LoVo (cell line): Measurements from ENCODE around the gene TRNP1.

Experiments used
- DNase-seq: peaks from one replicate; pipeline ENCODE4 v3.0.0-alpha.2; 2016; ENCODE audit warnings: low spot score

TRNP1 gene

DNA sequence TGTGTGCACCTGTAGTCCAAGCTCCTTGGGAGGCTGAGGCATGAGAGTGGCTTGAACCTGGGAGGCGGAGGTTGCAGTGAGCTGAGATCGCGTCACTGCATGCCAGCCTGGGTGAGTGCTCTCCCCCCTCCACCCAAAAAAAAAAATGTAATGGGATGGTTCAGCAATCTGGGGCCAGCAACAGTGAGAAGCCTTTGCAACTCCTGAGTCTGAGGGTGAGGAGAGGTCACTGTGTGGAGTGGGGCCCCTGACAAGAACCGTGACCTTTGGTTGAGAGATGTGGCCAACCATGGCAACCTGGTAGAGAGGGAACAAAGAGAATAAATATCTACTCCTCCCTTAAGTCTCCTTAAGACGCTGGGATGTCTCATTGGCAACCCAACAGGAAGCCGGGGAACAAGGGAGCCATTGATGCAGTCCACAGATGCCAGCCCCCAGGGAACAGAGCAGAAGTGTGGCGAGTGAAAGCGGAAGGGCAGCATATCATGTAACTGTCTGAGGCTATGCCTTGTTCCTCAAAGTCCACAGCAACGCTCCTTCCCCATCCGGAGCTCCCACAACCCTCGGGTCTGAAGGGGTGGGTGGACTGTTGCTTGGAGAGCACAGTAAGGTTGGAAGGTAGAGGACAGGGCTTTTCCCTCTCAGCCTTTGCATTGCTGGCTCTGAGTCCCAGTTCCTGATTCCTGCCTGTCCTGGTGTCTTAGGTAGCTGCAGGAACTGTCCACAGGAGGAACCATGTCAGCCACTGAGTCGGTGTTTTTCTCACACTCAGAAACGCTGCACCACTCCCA, 8.3 kb downstream of the TRNP1 start:
- no peak for DNase-seq

DNA sequence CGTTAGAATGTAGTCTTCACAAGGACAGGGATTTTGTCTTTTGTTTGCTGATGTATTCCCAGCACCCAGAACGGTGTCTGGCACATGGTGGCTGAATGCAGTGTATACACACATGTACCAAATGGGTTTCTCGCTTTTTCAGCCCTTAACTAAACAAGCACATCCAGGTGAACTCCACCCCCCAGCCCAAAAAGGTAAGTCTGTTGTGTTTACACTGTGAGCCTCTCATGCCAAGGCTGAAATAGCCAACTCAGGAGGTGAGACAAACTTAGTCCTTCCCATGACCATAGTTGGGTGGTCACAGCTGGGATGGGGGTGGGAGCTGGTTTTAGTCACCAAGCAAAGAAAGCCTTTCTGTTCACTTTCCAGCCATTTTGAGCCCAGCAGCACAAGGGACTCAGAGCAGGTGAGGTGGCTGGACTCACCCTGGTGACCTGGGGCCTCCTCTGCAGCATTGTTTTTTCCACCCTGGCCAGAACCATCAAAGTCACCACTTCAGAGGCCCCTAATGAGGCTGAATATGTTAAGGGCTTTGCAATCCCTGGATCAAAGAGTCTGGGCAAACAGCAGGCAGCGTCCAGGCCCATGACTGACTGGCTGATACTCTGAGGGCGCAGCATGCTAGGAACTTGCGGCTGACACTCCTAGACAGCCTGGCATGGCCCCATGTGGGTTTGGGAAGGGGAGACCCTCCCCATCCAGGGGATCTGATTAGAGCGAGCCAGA, 10.4 kb downstream of the TRNP1 start:
- no peak for DNase-seq

DNA sequence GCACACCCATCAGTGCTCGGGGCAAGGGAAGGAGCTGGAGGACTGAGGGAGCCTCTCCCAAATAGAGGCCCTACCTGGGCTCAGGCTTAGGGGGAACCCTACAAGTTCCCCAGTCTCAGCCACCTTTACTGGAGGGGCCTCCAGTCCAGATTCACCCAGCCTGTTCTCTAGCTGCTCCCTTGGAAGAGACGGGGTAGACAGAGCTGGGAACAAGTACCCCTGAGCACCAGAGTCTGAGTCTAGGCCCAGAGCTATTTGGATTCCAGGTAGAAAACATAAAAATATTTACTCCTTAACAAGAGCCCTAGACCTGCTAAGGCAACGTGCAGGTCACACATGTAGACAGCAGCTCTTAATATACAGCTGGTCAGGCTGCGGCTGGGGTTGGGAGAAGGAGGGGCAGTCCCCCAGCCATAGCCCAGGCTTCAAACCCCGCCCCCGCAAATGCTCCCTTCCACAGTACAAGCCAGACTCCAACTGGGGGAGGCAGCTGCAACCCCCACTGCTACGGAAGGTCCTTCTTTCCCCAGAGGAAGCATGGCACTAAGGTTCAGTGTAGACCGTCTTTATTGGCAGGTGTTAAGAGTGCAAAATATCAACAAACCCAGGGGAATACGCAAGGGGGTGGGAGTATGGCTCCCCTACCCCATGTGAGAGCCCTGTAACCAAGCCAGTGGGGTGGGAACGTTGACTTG, 11.1 kb downstream of the TRNP1 start:
- DNase-seq = no peak

DNA sequence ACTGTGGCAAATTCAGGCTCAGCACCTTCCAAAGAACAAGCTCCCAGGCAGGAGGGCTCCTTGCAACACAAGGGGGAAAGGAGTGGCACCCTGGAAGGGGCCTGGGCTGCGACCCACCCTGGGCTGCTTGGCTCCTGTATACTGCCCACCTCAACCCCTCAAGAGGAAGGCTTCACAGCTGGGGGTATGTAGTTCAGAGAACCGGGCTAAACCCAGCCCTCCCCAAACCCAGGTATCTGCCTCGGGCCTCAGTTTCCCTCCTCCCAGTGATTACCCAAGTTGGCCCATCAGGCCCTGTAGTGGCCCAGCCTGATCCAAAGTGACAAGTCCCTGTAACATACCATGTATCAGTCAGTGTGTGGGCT, 11.7 kb downstream of the TRNP1 start:
- DNase-seq = no peak

DNA sequence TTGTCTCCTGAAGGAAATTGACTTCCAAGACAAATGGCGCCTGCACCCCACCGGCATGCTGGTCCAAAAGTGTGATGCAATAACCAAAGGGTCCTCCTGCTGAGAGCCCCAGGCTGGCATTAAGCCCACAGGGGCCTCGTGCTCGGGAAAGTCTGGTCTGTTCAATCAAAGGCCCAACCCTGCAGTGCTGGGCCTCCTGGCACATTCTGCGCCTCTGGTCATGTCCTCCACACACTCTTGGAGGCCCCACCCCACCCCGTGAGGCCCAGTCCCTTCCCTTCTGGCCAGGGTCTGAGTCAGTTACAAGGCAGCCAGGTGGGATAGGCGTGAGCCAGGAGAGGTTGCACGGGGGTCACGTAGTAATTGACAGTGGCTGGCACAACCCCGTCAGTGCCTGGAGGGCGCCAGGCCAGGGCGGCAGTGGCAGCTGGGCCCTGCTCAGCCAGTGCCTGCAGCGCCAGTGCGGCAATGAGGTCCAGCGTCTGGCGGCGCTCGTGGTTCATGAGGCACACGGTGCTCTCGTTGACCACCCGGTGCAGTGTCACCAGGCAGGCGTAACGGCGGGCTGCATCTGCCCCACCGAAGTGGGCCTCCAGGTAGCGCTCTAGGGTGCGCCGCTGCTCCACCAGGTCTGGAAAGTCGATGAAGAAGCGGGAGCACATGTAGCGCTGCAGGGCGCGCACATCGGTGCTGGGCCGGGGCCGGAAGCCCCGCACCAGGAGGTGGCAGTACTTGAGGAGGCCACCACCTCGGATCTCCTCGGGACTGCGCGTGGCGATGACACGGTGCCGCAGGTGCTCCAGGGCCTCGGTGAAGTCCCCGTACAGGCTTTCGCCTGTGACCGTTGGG, 12.4 kb downstream of the TRNP1 start:
- DNase-seq = no peak

- DNase-seq = no peak
These were observed 13.2 kb downstream of the TRNP1 start for GRCh38 chr1:27006683-27007082.

GRCh38 chr1:27007909-27008582, 14.6 kb downstream of the TRNP1 start:
- DNase-seq = peak; percentile 37

DNA sequence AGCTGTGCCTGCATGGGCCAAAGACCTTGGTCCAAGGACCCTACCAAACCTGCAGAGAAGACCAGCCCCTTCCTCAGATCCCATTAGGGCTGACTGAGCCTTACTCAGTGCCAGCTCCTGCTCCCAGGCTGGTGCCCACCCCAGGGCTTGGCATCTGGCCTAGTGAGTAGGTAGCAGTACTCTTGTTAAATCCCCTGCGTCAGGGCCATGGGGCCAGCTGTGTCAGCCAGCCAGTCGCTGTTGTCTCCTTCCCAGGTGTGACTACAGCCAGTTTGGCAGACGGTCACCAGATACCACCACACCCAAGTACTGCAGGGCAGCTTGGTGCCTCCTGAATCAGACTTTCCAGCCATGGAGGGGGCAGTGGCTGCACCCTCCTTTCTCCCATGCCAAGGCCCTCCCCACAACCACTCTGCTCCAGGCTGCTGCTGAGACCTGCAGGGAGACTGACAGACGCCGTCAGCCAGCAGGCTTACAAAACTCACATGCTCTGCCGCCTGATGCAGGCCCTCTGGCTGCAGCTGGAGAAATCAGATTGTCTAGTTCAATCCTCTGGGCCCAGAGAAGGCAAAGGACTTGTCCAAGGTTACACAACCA, 16.2 kb downstream of the TRNP1 start:
- peak; percentile 51 for DNase-seq

GRCh38 chr1:27010226-27010994, 16.9 kb downstream of the TRNP1 start:
- no peak for DNase-seq

GRCh38 chr1:27011058-27011764, 17.7 kb downstream of the TRNP1 start:
- DNase-seq = peak; percentile 63

DNA sequence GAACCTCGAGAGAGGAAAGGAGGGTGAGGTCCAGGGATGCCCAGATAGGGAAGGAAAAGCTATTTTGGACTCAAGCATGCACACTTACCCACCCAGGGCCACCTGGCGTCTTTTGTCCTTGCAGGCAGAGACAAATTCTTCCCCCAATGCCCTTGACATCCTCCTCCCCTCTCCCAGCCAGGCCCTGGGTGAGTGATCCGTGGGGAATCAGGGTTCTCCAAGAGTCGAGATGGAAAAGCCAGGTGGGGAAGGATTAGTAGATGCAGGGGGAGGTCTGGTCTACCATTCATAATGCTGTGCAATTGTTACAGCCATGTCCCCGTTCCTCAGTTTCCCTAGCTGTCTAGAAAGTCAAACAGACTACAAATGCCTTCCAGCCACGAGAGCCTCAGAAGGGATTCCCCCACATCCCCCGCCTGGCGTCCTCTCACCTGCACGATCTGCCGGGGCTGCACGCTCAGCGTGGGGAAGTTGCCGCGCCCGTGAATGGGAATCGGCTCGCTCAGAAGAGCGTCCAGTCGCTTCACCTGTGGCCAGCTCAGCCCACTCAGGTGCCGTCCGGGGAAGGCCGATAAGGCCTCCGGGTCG, 18.6 kb downstream of the TRNP1 start:
- DNase-seq = no peak

DNA sequence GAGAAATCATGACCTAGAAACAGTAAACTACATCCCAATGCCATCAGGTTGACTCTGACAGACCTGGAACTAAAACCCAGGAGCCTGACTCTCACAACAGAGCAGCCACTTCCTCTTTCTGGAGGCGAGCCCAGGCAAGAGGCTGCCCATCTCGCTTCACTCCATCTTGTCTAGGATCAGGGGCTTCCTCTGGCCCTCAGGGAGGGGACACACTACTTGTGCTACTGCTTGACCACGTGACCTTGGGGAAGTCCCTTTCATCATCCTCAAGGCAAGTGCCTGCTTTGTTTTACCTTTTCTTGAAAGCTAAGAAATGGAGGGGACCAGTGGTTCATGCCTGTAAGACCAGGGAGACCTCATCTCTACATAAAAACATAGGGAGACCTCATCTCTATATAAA, 21.8 kb downstream of the TRNP1 start:
- DNase-seq = no peak

DNA sequence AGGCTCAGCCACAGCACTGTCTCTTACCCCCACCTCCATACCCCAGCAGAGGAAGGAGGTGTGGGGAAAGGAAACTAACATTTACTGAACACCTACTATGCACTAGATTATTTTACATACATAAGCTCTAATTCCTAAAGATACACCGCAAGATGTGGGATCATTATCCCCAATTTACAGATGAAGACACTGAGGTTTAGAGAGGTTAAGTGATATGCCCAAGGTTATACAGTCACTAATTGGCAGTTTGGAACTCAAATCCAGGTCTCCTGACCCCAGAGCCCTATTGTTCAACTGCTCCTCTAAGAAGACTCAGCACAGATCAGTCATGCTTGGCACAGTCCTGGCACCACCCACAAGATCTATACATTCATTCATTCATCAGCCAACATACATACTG, 22.9 kb downstream of the TRNP1 start:
- DNase-seq = no peak

- no peak for DNase-seq
These were observed 23.7 kb downstream of the TRNP1 start for GRCh38 chr1:27017207-27017606.

DNA sequence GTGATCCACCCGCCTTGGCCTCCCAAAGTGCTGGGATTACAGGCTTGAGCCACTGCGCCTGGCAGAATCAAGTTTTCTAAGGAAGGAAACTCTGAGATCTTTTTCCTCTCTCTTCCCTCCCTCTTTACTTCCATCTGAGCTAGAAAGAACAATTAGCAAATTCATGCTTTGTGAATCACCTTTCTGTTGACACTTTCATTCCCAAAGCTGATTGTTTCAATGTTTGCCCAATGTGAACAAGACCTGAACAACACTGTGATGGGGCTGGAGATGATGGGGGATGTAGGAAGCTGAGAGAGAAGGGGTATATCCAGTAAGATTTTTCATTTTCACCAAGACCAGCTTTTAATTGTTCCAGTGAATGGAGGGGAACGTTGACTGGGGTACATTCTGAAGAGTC, 24.8 kb downstream of the TRNP1 start:
- no peak for DNase-seq

GRCh38 chr1:27021354-27022031, 28.0 kb downstream of the TRNP1 start:
- no peak for DNase-seq

- DNase-seq = no peak
These were observed 32.2 kb downstream of the TRNP1 start for GRCh38 chr1:27025718-27026117.
